Medulla oblongata (tissue), 1 donor: ENCODE data around the gene FGGY.
A peak's percentile ranks its signal among the peaks of the same experiment; 100 is the strongest.
"Not testable (repeated sequence)": the region's sequence is repeated elsewhere in the genome, so short reads cannot be mapped to it uniquely, and the experiment has no call there.

Source experiments
- DNase-seq: peaks from one replicate; pipeline ENCODE4 v3.0.0-alpha.2; 2015; ENCODE audit errors: extremely low spot score

The FGGY gene

DNA sequence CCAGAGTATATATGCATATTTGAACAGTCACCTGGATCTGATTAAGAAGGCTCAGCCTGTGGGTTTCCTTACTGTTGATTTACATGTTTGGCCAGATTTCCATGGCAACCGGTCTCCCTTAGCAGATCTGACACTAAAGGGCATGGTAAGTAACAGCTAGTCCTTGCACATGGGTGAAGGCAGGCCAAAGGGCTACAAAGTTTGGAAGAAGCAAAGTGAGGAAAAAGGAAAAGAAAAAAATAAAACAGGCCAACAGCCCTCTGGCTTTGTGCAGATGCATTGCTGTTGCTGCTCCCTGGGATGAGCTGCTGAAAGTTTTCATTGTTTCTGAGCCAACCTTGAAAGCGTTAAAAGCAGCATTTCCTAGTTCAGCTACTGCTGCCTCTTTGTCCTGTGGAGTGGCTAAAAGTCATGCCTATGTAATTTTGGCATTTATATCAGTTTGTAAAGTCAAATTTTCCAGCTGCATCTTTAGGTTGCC, 341.4 kb downstream of the FGGY start:
- DNase-seq, result peak; percentile 26

DNA sequence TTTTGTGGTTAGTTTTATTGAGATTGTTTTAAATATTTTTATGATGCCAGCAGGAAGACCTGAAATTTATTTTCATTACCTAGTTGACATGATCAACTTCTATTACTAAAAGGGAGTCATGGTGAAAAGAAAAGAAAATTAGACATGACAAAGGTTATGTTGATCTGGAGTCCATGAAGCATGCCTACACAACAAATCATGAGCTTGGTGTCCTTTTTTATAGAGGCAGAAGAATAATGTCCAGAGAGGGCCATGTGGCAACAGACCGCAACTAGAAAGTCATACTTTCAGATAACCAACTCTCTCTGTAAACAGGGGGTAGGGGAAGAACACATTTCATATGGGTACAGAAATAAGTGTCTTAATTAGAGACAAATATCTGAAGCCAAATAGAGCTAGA, 342.4 kb downstream of the FGGY start:
- no peak for DNase-seq

DNA sequence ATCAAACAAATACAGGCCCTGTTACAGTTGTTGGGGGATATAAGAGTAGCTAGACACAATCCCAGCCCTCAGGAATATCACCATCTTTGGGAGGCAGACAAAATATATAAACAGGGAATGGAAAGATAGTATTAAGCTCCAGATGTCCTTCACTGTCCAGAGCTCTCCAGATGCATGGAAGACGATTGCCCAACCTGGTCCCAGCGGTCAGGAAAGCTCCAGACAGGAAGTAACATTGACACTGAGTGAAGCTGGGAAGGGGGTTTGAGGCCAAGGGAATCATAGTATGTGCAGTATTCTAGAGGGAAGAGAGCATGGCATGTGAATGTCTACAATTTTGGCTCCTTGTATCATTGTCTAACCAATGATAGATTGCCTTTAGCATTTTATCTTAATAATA, 344.0 kb downstream of the FGGY start:
- no peak for DNase-seq

DNA sequence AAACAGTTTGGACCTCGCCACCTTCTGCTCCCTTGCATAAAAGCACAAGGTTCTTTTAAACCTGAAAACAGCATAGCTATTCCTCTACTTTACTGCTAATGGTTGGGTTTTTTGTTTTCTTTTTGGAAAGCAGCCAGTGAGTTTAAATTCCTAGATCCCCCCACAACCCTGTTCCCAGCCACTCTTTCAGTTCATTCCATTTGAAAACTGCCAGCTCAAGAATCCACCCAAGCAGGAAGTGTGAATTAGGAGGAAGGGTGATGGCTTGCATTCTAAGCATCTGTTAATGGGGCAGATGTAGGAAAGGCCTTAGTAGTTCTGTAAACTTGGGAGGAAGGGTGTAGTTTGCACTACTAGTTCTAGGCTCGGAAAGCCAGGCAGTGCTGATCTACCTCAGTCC, 344.9 kb downstream of the FGGY start:
- DNase-seq, result peak; percentile 22

DNA sequence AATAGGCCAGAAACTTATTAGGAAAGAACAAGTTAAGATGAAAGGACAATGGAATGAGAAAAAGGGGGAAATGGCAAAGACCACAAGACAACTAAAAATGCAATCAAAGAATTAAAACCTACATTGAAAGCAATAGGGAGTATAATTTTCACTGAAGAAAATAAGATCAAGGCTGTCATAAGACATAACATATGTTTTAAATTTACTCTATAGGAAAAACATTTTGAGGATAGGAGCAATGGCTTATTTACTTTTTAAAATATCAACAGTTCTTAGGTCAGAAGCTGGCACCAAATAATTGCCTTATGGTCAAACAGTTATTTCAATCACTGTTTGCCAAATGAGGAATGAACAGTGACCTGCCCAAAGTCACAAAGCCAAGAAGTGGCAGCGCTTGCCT, 346.6 kb downstream of the FGGY start:
- DNase-seq, result no peak

DNA sequence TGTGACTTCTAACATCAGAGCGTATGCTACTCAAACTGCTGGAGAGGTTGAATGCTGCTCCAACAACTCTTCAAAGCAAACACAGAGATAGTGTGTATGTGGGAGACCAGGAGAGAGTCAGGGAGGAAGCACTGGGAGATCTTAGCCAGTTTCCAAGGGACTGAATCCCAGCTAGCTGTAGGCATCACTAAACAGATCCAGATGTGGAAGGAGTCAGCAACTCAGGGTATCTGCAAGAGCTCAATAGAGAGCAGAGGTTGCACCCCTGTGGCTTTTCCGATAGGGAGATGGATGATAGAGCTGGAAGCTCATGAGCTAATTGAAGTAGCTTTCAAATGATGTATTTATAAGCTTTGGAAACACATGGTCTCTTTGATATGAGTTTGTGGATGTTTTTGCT, 349.0 kb downstream of the FGGY start:
- DNase-seq, result no peak

DNA sequence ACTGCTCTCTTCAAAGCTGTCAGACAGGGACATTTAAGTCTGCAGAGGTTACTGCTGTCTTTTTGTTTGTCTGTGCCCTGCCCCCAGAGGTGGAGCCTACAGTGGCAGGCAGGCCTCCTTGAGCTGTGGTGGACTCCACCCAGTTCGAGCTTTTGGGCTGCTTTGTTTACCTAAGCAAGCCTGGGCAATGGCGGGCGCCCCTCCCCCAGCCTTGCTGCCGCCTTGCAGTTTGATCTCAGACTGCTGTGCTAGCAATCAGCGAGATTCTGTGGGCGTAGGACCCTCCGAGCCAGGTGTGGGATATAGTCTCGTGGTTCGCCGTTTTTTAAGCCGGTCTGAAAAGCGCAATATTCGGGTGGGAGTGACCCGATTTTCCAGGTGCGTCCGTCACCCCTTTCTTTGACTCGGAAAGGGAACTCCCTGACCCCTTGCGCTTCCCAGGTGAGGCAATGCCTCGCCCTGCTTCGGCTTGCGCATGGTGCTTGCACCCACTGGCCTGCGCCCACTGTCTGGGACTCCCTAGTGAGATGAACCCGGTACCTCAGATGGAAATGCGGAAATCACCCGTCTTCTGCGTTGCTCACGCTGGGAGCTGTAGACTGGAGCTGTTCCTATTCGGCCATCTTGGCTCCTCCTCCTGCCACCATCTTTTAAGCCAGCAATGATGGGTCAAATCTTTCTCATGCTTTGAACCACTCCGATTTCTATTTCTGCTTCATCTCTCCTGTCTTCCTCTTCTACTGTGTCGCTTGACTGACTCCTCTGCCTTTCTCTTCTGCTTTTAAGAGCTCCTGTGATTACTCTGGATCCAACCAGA, 356.5 kb downstream of the FGGY start:
- not testable (repeated sequence) for DNase-seq

DNA sequence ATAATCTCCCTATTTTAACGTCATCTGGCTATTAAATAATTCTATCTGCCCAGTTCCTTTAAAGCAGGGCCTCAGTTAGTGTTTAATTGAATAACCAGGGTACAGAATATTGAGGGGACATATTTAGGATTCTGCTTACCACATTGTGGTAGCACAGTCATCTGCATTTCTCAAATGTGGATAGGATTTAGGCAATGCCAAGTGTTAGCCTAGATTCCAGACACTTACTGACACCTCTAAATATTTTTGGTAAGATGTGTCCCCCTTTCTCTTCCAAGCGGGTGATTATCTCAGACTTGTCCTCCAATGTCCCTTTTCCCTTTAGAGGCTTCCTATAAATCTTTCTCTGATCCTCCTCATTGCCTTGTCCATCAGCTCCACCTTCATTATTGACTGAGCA, 357.1 kb downstream of the FGGY start:
- DNase-seq, result no peak

DNA sequence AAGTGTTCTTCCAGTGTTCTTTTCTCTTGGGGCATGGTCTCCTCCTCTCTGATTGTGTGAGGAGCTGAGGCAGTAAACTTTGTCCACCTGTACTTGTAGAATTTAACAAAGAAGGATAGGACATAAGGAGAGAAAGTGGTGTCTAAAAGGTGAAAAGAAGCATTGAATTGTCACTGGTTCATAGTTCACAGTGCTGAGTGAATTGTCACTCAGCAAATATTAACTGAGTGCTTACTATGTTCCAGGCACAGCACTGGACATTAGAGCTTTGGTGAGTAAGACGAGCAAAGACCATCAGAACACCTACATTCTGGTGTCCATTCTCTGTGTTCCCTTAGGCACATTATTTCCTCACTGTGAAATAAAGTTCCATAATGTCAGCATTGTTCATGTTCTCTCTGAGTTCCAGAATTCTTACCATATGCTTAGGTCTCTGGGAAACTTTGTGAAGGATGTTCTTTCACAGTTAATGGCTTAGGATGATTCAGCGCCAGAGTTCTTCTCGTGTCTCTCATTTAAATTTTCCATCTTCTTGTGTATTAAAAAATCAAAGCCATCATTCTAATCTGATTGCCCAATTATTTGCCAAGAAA, 361.1 kb downstream of the FGGY start:
- DNase-seq, result no peak

DNA sequence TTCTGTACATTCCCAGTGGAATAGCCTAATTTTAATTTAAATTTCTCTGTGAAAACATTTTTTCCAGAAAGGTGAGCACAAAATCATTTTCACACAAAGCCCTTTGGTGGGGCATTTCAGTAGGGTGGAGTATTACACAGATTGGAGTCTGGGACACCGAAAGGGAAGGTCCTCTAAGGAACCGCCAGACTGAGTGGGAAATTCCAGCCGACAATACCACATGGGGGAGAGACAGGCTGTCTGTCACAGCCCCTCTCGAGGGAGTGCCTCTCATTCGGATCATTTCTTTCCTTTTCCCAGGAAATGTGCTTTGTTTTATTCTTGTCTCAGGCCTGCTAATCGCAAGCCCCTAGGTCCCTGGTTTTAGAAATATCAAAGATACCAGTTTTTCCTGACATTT, 367.3 kb downstream of the FGGY start:
- no peak for DNase-seq

DNA sequence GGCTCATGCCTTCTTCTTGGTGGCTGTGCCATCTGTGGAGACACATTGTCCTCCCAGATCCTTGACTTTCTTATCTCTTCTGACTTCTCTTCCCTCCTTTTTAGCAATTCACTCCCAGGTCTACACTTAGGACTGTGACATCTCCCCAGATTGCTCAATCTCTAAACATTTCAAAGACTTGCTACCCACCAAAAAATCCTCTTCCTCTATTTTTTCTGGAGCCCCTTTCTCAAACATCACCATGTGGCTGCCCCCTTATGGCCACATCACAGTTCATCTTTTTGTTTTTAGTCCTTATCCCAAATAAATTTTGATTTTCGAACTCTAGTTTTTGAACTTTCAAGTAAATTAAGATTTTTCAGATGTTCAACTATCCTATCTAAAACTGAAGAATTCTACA, 369.2 kb downstream of the FGGY start:
- no peak for DNase-seq

DNA sequence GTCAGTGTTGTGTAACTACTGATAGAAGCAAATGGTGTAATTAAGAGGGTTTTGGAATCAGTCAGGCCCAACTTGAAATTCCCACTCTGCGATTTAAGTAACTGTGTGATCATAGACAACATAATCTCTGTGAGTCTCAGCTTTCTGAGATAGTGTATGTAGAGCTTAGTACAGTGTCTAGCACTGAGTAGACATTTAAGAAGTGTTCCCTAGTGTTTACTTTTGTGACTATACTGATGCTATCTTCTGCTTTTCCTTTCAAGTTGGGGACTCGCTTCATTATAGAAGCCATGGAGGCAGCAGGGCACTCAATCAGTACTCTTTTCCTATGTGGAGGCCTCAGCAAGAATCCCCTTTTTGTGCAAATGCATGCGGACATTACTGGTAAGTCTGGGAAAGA, 370.1 kb downstream of the FGGY start:
- DNase-seq, result no peak

DNA sequence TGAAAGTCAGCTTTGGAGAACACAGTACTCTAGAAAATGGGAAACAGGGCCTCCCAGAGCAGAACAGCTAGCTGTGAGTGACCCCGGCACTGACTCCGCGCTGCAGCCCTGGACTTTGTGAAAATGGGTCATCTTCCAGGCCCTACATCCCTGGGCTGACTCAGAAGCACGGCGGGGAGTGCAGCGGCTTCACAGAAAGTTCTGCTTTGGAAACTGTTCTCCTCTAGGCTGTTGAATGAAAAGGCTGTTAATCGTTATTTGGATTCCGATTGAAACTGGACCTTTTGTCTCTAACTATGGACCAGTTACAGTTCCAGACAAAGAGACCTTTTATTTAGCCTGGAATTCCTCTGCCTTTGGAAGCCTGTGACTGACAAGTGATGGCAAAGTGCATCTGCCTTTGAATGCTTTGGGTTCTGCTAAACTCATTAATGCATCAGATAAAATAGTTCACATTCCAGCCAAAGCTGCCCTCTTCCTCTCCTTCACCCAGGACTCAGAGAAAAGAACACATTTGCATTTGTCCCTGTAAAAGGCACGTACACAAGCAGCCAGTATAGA, 372.9 kb downstream of the FGGY start:
- DNase-seq, result peak; percentile 88

DNA sequence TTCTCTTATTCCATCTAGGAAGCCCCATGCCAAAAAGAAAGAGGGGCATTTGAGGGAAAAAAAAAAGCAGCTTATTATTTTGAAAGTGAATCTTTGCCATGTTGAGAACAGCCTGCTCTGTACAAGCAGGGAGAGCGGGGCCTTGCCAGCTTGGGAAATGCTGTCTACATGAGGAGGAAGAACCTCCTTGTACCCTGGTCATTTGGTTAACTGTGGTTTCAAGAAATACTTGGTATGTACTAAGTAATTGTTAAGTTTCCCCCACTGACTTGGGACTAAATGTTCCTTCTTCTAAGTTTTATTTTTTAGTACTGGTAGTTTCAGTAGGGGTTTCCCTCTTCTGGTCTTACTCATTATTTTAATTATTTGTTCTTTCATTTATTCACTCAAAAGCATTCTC, 373.8 kb downstream of the FGGY start:
- DNase-seq, result no peak

DNA sequence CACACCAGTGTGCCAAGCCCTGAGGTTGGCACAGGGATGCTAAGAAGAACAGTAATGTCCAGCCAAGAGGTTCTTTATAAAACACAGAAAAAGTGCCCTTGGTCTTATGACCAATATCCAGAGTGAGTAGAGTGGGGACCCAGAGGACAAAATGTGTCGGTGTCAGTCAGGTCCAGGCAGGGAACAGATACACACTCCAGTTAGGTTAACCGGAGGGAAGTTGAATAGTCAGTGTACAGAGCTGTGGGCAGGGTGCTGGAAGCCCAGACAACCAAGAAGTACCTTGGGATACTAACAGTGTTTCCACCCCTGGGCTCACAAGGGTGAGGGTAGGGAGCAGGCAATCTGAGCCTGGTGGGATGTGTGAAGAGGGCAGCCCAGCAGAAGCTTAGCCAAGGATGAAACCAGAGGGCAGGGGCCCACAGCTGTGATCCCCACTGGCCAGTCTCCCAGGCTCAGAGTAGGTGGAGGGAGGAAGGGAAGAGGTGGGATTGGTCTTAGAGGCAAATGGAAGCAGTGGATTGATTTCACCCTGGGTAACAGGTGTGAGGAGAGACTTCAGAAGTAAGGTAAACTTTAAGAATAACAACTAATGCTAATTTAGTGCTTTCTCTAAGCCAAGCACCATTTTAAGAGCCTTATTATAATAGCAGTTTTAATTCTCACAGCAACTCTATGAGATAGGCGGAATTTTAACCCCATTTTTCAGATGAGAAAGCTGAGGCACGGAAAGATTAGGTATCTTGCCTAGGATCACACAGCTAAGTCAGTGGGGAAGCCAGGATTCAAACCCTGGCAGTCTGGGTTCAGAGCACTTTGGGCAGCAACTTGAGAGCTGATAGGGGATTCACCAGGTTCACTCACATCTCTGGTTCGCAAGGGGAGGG, 374.4 kb downstream of the FGGY start:
- no peak for DNase-seq

DNA sequence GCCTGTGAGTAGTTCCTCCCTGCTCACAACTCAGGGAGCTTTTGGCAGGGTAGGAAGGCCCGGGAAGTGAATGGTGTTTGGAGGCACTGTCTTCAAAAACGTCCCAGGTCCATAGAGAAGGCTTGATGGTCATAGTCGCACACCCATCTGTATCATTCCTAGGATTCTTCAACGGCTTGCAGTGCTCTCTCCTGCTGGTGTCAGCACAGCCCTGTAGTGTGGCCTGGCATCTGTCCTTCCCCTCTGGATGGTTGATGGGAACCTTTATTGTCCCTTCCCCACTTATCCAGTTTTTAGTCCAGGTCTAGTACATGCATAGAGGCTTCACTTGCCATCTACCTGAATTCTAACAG, 375.0 kb downstream of the FGGY start:
- no peak for DNase-seq

DNA sequence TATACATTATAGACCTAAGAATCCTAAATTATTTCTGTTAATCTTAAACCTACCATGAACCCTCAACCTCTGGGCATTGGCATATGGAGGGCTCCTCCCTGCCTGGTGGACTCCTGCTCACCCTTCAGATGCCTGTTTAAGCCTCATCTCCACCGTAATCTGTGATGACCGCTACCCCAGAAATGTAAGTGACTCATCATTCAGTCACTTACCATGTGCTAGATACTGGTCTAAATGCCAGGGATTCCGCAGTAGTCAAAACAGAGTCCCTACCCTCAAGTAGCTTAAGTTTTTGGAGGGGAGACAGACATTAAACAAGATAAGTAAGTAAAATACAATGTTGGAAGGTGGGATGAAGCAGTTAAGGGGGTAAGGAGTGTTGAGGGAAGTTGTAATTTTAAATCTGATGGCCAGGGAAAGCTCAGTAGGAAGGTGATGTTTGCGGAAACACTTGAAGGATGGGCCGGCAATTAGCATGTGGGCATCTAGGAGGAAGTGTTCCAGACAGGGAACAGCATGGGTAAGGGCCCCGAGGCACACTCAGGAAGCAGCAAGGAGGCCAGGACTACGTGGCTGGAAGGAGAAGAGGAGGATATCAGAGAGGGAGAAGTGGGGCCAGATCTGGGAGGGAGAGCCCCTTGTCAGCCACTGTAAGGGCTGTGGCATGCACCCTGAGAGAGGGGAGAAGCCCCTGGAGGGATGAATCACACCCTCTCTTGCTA, 376.1 kb downstream of the FGGY start:
- peak; percentile 33 for DNase-seq

DNA sequence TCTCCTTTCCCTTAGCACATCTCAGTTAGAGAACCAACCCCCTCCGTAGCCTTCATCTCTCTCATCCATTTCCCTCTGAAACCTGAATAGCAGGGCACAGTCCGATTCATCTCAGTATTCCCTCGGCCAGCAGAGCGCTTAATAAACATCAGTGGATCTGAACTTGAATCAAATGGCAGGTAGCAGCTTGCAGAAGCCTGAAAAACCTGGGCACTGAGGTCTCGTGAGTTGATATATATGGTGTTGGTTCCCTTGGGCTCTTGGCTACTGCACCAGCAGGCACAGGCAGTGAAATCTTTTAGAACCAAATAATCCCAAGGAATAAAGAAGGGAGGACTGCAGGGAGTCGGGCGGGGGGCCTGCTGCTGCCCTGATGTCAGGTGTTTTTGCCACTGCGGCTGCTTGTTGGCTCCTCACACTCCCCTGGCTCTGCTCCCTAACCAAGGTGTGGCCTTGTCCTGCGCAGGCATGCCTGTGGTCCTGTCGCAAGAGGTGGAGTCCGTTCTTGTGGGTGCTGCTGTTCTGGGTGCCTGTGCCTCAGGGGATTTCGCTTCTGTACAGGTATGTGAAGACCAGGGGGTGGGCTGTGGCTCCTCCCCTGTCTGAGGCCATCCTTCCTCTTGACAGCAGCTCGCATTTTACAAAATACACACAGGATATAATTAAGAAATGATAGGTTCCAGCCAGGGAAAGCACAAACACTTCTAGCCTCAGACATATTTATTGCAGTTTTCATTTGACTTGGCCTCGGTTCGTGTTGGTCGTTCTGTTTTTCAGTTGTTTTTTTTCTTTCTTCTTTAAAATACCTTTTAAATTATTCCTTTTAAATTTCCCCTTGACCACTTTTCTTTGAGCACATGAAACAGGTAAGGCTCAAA, 376.9 kb downstream of the FGGY start:
- no peak for DNase-seq

DNA sequence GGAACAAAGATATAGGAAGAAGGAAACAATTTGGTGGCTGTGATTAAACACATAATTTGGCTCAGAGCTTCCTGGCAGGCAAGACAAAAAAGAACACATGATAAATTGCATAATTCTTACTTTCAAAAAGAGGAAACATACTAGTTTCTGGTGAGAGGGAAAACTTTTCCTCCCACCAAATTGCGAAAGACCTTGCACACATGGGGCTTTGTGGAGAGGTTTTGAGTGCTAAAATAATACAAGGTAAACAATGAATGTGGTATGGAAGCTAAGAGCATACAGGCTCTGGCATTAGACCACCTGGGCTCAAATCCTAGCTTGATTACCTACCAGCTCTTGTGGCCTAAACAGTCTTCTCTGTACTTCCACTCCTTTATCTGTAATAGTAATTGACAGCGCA, 377.7 kb downstream of the FGGY start:
- peak; percentile 76 for DNase-seq

DNA sequence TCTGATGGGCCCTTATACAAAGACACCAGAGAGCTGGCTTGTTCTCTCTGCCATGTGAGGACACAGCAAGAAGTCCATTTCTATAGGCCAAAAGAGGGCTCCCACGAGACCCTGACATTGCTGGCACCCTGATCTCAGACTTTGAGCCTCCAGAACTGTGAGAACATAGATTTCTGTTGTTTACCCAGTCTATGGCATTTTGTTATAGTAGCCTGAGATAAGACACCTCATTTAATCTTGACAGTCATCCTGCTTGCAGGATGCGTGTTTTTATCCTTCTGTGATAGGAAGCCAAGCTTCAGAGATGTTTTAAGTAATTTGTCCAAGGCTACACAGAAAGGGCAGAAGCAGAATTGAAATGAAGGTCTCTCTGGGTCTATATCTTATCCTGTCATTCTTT, 379.0 kb downstream of the FGGY start:
- DNase-seq, result no peak

DNA sequence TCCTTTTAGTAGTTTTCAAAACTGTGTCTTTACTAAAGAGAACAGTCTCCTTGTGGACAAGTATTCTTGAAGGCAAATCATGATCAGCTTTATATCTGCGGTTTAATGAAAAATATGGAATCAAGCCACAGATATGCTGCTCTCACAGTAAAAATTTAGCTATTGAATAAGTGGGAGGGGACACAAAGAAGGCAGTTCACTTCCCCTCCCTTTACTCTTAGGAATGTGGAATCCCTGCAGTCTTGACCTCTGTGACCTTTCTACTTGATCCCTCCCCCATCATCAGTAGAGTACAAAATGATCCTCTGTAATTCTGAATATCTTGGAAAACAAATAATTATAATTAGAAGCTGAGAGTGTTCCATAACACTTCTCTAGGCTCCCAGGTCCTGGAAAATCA, 381.1 kb downstream of the FGGY start:
- no peak for DNase-seq
